ENCODE measurements around the gene KRT74.

The KRT74 gene

GRCh38 chr12:52573306-52573705 is 337 bp downstream of the KRT74 start:
- no peak for DNase-seq (ENCODE audit: low spot score)

DNA sequence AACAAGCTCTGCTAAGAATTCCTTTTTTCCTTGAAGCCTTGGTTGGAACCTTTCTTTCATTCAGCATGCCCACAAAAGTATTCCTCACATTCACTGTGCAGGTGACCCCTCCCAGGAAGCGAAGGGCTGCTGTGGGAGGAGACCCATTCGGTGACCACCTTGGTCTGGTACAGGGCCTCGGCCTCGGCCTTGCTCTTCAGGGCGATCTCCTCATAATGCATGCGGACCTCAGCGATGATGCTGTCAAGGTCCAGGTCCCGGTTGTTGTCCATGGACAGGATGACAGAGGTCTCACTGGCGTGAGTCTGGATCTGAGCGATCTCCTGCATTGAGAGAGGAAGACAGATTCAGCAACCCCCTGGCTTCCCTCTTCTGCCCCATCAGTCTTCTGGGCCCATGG is 3.1 kb downstream of the KRT74 start:
- DNase-seq (ENCODE audit: low spot score) = no peak

GRCh38 chr12:52568111-52568510 is 5.5 kb downstream of the KRT74 start:
- no peak for DNase-seq (ENCODE audit: low spot score)

DNA sequence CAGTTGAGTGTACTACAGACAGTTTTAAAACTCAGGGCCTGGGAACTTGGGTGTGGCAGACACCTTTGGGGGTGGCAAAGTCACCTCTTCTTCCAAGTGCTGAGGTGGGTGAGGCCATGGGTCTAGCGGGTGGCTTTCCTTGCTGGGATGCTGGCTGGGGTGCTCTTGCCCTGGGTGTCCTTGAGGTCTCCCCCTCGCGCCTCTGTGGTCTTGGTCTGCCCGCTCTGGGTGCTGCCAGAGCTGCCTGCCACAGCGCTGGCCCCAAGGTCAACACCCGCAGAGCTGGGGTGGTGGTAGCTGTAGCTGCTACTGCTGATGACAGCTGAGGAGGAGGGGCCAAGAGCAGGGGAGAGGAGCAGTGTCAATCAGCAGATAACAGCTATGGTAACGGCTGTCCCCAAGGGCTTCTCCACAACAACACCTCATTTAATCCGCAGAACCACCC is 6.8 kb downstream of the KRT74 start:
- no peak for DNase-seq (ENCODE audit: low spot score)

DNA sequence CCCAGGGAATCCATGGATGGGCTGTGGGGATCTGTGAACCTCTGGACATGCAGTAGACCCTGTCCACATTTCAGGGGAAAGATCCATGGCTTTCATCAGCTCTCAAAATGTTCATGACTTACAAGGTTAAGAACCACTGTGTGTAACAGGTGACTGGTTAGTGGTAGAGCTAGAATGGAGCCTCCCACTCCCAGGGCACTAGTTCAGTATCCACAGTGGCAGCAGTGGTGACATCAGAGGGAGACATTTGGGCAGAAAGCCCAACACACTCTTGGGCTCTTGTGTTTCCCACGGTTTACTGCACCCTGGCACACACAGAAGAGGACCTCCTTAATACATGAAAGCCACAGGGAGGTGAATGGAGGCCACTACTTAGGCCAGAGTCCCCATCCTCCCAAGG is 9.1 kb downstream of the KRT74 start:
- DNase-seq (ENCODE audit: low spot score) = no peak

DNA sequence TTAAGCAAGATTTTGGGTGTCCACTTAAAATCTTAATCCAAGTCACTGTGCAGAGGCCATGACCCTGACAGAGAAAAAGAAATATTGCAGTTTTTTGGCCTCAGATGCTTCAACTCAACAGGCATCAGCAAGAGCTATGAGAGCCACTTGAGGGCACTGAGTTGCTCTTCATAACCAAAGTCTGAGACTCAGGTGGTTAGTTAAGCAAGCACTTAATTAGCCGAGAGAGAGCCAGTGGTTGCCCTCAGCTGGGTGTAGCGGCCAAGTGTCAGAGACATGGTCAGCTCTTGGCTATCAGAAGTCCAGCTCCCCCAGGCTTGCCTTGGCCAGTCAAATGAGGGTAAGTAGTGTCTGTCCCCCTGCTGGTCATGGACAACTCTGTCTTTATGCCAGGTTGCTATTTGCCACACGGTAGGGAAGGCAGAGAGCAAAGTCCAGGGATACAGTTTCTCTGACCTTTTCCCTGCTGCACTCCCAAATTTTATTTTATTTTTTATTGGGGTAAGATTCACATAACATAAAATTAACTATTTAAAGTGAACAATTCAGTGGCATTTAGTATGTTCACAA is 11.7 kb downstream of the KRT74 start:
- DNase-seq (ENCODE audit: low spot score) = no peak

GRCh38 chr12:52559979-52560378 is 13.7 kb downstream of the KRT74 start:
- no peak for DNase-seq (ENCODE audit: low spot score)

DNA sequence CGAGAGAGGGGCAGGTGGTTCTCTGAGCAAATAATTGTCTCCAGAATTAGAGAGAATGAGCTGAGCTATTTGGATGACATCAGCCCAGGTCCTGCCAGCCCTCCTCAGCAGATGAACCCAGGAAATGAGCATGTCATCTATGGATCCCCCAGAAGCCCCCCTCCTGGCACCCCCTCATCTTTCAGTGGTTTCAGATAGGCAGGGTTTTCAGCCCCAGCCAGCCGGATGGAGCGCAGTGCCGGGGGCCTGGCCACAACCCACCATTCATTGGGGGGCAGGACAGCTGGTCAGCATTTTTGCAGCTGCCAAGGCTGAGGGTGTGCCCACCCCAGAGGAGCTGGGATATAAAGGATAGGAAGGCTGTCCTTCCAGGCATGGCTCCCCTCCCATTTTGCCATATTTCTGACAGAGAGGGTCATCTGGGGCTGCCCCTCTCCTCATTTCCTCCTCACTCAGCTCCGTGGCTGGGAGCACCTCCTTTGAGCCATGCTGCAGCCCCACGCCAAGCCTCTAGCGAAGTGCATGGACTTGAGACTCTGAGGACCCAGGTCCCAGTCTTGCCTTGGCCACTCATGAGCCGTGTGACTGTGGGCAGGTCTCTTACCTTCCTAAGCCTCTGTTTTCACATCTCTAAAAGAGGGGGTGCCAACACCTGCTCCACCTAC is 14.7 kb downstream of the KRT74 start:
- DNase-seq (ENCODE audit: low spot score) = no peak

DNA sequence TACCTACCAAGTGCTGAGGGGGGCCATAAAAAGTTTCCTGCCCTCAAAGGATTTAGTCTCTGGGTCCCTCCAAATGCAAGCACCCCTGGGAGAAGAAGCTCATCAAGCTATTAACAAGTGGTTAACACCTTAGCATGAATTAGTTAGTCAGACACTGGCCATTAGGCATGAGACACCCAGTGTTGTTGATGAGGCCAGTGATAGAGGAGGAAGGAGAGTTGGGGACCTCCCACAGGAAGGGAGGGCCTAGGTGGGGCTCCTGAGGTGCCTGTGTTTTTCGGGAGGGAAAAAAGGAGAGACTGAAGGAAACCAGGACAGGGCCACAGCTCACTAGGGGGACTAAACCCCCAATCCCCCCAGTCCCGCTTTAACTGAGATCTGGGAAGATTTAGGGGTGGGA is 16.2 kb downstream of the KRT74 start:
- DNase-seq (ENCODE audit: low spot score) = no peak

DNA sequence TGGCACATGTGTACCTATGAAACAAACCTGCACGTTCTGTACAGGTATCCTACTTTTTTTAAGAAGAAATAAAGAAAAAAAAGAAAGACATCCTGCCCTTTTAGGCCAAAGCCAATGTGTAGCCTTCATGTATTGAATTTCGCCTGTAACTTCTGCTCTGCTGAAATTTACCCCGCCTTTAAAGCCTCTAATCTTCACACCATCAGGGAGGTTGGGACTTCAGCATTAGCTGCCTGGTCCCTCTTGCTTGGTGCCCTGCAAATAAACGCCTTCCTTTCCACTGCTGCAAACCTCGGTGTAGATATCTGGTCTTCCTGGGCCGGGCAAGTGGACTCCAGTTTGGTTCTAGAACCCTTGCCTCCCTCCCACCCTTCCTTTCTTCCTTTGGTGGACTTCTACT is 18.1 kb downstream of the KRT74 start:
- no peak for DNase-seq (ENCODE audit: low spot score)

- no peak for DNase-seq (ENCODE audit: low spot score)
Measured at GRCh38 chr12:52552681-52553195, 20.9 kb downstream of the KRT74 start, which contains the start of gene KRT71. KRT71 (minus strand) TSS chr12:52553145; CDS start chr12:52553077, 68 bp downstream.

DNA sequence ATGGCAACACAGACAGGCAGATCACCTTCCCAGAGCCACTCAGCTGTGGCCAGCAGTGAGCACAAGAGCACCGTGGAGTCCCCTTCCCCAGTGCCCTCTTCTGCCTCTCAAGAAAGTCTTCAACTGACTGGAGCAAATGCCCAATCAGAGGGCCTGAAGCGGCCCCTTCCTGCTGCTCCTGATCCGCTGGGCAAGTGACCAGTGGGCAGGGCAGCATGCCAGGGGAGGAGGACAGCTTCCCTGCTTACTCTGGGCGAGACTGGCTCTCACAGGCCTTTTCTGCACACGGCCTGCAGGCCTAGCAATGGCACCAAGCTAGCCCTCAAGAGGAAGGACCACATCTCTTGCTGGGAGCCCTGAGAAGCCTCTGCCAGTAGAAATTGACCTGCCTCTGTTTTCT is 21.6 kb downstream of the KRT74 start:
- no peak for DNase-seq (ENCODE audit: low spot score)

DNA sequence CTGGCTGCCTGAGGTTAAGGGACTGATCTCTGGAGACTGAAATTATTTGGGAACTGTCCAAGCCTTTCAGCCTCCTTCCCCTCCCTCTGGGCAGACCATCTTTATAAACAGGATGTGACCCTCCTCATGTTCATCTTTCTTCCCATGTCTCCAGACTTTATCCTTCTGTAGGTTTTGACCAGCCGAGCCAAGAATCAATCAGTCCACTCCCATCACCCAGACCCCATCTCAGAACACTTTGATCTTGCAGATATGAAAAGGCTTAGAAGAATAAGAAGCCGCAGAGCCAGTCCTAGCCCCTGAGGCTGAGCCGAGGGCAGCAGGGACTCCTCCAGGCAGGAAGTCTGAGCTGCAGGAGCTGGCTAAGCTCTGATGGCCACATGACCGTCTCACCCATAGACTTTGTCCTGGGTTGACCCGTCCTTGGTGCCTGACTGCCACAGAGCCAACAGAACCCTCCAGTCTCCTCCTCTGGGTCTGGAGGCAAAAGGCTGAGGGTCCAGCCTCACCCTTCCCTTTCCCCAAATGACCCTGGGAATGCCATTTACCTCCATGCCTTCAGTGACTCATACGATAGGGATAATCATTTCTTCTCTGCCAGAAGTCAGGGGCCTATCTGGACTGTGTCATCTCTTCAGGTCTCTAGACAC is 22.3 kb downstream of the KRT74 start:
- DNase-seq (ENCODE audit: low spot score) = no peak

DNA sequence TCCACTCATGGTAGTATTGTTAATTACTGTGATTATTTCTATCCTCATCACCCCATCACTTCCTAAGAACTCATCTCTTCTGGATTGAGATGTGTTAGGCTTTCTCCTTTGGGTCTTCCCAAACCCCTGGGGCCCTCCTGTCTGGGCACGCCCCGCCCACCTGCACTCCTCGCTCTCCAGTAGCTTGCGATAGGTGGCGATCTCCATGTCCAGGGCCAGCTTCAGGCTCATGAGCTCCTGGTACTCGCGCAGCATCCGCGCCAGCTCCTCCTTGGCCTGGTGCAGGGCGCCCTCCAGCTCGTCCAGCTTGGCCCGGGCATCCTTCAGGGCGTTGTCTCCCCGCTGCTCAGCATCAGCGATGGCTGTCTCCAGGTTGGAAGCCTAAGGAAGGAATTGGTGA is 27.5 kb downstream of the KRT74 start:
- DNase-seq (ENCODE audit: low spot score) = no peak

DNA sequence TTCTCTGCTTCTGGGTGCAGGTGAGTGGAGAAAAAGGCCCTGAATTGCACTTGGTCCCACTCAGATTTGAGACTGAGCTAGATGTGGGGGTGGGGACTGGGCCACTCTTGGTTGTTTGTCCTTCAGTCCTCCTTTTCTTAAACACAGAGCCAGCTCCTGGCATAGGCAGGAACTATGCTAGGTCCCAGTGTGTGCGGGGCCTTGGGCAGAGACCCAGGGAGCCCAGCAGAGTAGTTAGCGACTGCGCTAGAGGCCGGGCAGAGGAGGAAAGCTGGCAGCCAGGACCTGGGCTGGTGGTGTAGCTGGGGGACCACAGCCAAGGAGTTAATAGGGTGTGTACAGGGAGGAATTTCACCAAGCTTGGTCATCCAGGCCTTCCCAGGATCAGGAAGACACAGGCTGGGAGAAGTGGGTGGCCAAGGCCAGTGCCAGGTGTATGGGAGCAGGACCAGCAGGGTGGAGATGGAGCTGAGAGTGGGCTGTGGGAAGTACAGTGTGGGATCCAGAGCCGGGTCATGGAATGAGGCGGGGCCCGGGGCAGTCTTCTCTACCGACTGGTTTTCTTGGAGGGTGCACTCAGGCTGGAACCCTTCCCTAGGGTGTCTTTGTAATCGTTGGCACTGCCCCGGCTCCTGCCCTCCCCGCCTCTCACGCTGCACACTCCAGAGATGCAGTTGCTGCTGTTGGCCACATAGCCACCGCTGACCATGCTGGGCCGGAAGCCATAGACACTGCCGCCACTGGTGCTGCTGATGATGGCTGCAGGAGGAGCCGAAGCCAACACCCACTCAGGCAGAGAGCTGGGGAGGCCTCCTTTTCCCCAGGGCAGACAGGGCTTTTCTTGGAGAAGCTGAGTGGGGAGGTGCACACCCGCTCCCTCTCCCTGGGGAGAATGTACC is 29.4 kb downstream of the KRT74 start:
- DNase-seq (ENCODE audit: low spot score) = no peak

- DNase-seq (ENCODE audit: low spot score) = no peak
Measured at GRCh38 chr12:52542785-52543318, 30.8 kb downstream of the KRT74 start.

GRCh38 chr12:52542157-52542556 is 31.5 kb downstream of the KRT74 start:
- no peak for DNase-seq (ENCODE audit: low spot score)

- no peak for DNase-seq (ENCODE audit: low spot score)
Measured at GRCh38 chr12:52541709-52542108, 31.9 kb downstream of the KRT74 start.

DNA sequence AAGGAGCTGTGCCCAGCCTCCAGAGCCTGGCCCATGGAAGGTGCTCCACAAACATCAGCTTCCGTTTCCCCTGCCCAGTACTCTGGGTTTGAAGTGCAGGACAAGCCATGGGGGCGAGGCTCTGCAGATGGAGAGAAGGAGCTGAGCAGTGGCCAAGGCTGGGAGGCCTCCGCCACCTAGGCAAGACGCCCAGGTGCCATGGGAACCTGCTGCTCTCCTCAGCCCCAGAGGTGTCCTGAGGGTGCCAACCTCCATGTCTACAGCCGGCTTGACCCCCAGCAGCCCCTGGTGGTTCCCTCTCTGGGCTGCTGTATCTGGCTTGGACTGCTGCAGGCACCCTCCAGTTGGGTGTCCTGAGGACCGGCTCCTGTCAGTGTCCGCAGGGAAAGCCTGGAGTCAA is 33.1 kb downstream of the KRT74 start:
- DNase-seq (ENCODE audit: low spot score) = no peak

DNA sequence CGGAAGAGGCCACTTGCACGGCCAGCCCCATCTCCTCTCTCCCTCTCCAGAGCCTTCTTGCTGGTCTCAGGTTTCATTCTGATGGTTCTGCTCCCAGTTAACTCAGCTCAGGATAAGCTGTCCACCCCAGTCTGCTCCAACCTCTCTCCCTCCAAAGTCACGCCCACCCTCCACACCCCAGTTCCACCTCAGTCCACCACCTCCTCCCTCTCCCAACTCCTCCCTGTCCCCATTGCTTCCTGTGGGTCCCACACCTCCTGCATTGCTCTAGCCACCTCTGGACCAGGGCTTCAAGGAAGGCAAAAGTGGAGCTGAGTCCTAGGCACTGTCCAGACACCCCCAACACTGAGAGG is 33.8 kb downstream of the KRT74 start:
- no peak for DNase-seq (ENCODE audit: low spot score)

- no peak for DNase-seq (ENCODE audit: low spot score)
Measured at GRCh38 chr12:52539083-52539820, 34.4 kb downstream of the KRT74 start.

All from HuH-7.5 (cell line).